ENCODE data around the gene ZNF467. TPM values are rescaled to one million over a fixed set of nuclear protein-coding genes. Genes with fewer than 3 reads are reported as not detected.

ZNF467 gene
- total RNA-seq, 1 donor, result 1.3 TPM

DNA sequence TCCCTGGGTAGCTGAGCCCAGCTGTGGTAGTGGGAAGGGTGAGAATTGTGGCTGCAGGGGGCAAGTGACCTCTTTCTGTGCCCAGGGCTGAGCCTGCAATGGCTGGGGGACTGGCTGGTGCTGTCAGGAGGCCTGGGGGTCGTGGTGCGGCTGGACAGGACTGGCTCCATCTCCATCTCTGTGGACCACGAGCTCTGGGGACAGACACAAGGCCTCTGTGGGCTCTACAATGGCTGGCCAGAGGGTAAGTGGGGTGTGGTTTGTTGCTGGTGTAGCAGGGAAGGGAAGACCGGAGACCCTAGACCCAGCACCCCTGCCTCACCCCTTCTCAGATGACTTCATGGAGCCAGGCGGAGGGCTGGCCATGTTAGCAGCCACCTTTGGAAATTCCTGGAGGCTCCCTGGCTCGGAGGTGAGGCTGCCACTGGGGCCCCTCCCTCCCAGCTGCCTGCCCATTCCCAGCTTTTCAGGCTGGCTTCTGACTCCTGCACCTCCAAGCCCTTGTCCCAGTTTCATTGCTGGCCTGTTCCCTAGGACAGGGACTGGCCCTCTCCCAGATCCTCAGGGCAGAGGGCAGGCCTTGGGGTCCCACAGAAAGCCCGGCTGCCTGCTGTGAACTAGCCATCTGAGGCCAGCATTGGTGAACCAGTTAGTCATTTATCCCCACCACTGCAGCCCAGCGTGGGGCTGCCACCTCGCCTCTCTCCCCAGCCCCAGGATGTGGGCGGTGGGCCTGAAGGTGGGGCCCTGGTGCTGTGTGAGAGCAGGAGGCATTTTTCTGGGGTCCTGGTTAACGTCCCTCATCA, 5.5 kb upstream of the ZNF467 start:
- no peak for TF ChIP-seq CTCF (IDR thresholded peaks at IDR 0.05; ENCODE audit: insufficient read depth, low read depth, low read length)
- no peak overlapping the region for H3K4me3 ChIP-seq (ENCODE audit: low read depth, low read length)
- DNase-seq (ENCODE audit: low read depth), result no peak

DNA sequence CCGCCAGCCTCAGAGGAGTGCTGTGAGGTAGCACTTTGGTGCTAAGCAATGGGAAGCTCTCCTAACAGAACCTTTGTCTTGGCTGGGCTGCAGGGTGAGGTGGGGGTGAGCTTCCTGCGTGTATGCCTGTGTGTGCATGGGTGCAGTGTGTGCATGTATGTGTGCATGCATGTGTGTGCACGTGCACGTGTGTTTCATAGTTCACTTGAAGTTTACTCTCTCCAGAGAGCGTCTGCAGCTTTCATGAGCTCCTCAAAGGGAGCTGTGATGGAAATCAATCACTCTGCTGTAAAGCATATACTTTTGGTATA, 4.9 kb upstream of the ZNF467 start:
- TF ChIP-seq CTCF (IDR thresholded peaks at IDR 0.05; ENCODE audit: insufficient read depth, low read depth, low read length), result no peak
- DNase-seq (ENCODE audit: low read depth), result no peak
- H3K4me3 ChIP-seq (ENCODE audit: low read depth, low read length), result no peak overlapping the region

DNA sequence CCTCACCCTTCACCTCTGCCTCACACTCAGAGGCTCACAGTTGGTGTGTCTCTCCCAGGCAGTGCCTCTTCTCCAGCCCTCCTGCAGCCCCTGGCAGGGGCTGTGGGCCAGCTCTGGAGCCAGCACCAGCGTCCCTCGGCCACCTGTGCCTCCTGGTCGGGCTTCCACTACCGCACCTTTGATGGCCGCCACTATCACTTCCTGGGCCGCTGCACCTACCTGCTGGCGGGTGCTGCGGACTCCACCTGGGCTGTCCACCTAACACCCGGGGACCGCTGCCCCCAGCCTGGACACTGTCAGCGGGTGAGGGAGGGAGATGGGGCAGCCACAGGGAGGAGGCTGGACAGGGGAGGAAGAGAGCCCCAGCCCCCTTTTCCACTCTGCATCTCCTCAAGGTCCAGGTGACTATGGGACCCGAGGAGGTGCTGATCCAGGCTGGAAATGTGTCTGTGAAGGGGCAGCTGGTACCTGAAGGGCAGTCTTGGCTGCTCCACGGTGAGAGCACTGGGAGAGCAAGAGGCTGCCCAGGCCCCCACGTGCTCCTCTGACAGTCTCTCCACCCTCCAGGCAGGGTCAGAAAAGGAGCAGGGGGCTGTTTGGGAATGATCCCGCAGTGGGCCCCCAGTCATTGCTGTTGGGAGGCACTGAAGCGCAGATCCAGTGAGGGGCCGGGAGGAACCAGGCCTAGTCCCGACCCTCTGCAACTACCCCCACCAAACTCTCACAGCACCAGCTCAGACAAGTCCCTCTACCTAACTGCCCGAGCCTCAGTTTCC, 4.4 kb upstream of the ZNF467 start:
- H3K4me3 ChIP-seq (ENCODE audit: low read depth, low read length), result no peak overlapping the region
- TF ChIP-seq CTCF (IDR thresholded peaks at IDR 0.05; ENCODE audit: insufficient read depth, low read depth, low read length), result no peak
- DNase-seq (ENCODE audit: low read depth), result no peak

GRCh38 chr7:149776848-149777407, 3.5 kb upstream of the ZNF467 start:
- no peak overlapping the region for H3K4me3 ChIP-seq (ENCODE audit: low read depth, low read length)
- no peak for TF ChIP-seq CTCF (IDR thresholded peaks at IDR 0.05; ENCODE audit: insufficient read depth, low read depth, low read length)
- DNase-seq (ENCODE audit: low read depth), result no peak

- TF ChIP-seq CTCF (IDR thresholded peaks at IDR 0.05; ENCODE audit: insufficient read depth, low read depth, low read length), result no peak
- H3K4me3 ChIP-seq (ENCODE audit: low read depth, low read length), result no peak overlapping the region
- no peak for DNase-seq (ENCODE audit: low read depth)
Measured at GRCh38 chr7:149776289-149776688, 2.9 kb upstream of the ZNF467 start.

GRCh38 chr7:149775176-149775556, 1.8 kb upstream of the ZNF467 start:
- DNase-seq (ENCODE audit: low read depth), result no peak
- TF ChIP-seq CTCF (IDR thresholded peaks at IDR 0.05; ENCODE audit: insufficient read depth, low read depth, low read length), result no peak

More at GRCh38 chr7:149775176-149775556, 1.8 kb upstream of the ZNF467 start:
- H3K4me3 ChIP-seq (ENCODE audit: low read depth, low read length), result no peak overlapping the region

Measured in fibroblast of villous mesenchyme (primary cell).